Ovary (tissue), 3 donors: ENCODE results near the gene CLDN9.

Experiments used
- CTCF ChIP-seq, 3 donors: fragments of 450-650 bp in 2 of 3; fragments of 200-600 bp in 1 of 3; IDR thresholded peaks; one replicate each; pipeline versions ENCODE4 v1.5.1 to v1.8.0; 2016 to 2022; ENCODE audit warnings: antibody characterized with exemption in 3 of 3, mild to moderate bottlenecking in 1 of 3
- EP300 ChIP-seq: sonication (generic); formaldehyde crosslinking; IDR thresholded peaks from one replicate; pipeline ENCODE4 v1.6.1; 2017; ENCODE audit warnings: antibody characterized with exemption
- POLR2A ChIP-seq: fragments of 450-650 bp; IDR thresholded peaks from one replicate; pipeline ENCODE4 v1.6.1; 2017; ENCODE audit warnings: antibody characterized with exemption, mild to moderate bottlenecking, moderate library complexity
- donor health status: DM: no; HTN: no; CAD: no.

GRCh38 chr16:3058139-3059030 is 45.7 kb downstream of the CLDN9 start:
- TF ChIP-seq CTCF (IDR thresholded peaks at IDR 0.05), result no peak
- TF ChIP-seq POLR2A, result no peak
- TF ChIP-seq EP300, result no peak
